GM19023 (cell line): ENCODE data around the gene KIF16B.

Experiments used
- ATAC-seq: cut with Tn5 transposase; IDR thresholded peaks from one replicate; pipeline ENCODE4 v1.9.1; 2021; ENCODE audit warnings: mild to moderate bottlenecking, moderate library complexity; ENCODE audit not compliant: unreplicated experiment

Gene KIF16B

DNA sequence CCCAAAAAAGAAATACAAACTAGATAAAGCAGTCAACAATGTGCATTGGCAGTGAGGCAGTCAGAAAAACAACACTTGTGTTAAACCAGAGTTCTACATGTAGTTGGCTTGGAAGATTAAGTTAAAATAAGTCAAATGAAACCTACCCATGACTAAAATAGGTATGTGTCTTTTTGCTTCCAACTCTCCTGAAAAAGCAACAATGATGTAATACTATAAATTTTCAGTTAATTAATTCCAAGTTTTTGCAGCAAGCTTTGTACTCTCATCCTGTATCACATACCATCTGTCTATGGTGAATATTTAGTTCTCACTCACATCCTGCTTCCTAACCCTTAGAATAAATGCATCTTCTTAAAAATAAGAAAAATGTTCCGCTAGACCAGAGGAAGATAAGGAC is 261.5 kb downstream of the KIF16B start:
- no peak for ATAC-seq

DNA sequence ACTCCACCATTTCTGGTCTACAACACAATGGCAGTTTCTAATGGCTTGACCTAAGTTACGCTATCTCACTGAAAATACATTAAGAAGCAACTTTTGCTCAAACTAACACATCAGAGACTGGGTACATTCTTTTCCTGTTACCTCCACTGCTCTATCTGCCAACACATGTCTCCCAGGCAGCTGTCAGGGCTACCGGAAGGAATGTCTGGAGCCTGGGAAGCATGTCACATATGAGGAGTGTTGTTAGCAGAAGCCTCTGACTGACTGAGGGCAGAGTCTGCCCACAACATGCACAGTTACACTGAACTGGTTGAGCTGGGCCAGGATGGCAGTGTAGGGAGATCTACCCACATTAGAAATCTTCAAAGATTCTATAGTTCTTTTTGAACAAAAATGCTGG is 264.5 kb downstream of the KIF16B start:
- ATAC-seq = no peak

DNA sequence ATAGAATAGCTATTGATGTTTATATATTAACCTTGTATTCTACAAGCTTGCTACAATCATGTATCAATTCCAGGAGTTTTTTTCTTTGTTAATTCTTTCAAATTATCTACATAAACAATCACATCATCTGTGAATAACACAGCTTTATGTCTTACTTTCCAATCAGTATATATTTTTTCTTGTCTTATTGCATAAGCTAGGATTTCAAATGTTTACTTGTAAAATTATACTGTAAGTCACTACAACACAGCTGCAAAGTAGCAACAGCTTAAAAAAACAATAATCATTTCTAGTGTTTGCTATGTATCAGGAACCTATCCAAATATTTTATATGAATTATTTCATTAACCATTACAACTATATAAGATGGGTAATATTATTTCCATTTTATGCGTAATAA is 270.4 kb downstream of the KIF16B start:
- no peak for ATAC-seq

DNA sequence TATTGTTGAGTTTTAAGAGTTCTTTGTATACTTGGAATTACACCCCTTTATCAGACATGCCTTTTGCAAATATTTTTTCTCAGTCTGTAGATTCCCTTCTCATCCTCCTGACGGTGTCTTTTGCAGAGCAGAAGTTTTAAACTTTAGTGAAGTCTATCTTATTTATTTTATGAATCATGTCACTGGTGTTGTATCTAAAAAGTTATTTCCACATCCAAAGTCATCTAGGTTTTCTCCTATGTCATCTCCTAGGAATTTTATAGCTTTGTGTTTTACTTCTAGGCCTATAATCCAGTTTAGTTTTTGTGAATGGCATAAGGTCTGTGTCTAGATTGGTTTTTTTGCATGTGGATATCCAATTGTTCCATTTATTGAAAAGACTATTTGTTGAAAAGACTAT is 271.3 kb downstream of the KIF16B start:
- ATAC-seq = no peak

DNA sequence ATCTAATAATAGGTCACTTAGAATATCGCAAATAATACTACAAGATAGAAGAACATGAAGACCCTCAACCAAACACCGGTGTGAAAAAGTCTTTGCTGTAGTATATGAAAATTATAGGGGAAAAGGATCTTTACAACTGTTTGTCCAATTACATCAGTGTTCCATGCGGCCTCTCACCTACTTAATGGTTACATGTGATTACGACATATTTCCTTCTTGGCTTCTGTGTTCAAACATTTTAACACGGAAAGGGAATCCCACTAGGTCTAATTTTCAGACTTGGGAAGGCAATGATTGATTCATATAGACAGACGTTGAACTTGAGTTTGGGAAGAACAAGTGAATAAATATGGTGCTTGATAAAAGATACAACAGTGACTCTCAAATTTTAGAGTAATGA is 273.4 kb downstream of the KIF16B start:
- no peak for ATAC-seq

DNA sequence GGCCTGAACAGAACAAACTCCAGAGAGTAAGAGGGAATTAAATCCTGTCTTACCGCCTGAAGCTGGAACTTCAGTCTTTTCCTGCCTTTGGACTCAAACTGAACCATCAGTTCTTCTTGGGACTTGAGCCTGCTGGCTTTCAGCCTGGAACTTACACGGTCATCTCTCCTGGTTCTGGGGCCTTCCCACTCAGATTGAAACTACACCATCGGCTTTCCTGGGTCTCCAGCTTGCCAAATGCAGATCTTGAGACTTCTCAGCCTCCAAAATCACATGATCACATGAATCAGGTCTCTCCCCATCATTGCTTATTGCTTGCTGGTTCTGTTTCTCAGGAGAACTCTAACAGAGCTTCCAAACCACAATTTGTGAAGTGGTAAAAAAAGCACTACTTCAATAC is 276.3 kb downstream of the KIF16B start:
- ATAC-seq = no peak

DNA sequence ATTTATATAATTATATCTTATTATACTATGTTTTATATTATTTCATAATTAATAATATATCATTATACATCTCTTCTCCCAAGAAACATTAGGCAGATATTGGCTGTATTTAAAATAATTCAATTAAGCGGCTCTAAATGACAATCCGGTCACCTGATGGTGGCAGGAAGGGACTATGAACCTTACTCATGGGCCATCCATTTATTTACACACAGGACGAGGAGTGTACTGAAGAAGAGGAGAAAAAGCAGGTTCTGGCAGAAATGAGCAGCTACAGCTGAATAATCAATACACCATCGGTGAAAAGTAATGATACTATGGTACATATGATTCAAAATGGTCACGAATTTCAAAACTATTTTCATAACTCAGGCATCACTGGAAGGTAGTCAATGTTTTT is 277.7 kb downstream of the KIF16B start:
- ATAC-seq = no peak

DNA sequence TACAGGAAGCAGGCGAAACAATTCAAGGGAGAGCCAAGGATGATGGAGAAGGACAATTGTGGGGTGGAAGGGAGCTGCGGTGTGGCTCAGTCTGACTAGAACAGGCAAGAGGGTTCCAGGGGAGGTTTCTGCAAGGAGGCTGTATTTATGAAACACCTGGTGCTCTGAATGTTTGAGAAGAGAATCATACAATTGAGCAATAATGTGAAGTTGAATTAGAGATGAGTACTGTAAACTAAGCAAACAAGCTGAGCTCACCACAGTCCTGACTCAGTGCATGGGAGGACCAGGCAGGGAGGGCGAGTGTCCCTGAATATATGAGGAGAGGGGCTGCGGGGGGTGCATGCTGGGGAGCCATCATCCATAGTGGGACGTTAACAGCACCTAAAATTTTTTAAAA is 279.7 kb downstream of the KIF16B start:
- no peak for ATAC-seq

DNA sequence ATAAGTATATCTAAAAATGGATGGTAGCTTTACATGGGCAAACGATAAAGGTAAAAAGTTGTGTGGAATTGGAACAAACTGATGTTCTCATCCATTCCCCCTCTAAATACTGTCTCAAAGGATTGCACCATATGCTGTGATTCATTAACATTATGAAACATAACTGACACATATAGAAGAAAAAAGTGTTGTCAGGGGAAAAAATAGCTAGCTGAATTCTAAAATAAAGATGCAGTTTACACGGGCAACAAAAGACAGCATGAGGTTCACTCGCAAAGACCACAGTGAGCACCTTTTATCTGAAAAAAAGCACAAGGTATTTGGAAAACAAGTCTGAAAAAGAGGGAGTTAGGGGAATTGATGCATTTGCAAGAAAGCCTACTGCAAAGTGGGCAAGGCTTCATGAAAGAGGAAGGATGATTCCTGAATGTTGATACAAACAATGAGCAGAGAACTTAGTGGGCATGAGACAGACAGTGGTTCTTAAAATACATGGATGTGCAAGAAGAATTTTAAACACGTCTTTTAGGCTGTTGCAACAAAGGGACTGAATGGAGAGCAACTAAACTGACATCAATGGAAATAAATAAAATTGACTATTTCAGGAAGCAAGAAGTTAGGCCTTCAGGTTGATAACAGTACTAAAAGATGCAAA is 280.9 kb downstream of the KIF16B start:
- ATAC-seq = no peak

DNA sequence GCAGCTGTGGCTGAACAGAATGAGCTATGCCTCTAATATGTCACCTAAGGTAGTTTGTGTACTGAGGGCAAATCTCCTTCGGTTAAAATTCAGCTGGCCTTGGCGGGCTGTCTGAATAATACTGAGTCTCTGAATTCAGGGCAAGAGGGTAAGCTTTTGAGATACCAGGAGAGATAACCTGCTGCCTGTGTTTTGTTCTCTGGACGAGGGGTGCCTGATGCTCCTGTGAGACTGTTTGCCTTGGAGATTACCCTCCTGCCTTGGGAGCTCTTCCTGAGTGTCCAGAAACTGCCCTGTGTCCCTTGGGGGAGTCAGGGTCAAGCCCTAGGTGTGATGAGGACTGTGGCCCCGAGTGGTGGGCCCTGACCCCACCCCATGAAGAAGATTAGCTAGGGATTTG is 282.9 kb downstream of the KIF16B start:
- no peak for ATAC-seq

DNA sequence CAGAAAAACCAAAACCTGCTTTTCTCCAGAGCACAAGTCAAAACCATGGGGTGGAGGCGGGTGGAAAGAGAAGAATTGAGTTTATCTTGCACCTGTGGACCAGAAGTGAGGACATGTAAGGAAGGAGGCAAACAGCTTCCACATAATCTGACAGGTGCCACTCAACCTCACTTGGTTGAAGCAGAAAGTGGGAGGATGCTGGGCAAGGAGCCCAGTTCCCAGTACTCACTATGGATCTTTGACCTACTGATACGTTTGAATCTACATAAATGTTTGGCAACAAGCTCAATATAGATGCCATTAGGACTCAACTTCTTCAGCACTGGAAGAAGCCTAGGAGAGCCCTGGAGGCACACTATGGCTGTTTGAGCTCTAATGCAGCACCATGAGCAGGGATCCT is 285.5 kb downstream of the KIF16B start:
- no peak for ATAC-seq

DNA sequence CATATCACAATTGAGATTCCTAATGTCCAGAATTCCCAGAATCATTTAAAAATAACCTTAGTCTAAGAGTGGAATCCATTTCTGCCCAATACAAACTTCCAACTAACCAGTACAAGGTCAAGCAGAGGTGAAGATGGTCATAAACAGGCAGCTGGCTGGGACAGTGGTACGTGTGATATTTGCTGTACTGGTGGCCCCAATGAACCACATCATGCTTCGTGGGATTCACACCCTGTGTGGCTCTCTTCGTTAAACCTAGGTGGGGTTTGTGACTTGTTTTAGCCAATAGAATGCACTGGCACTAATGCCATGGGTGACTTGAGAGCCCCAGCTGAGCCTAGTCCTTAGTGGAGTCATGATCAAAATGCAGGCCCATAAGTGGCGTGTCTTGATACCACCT is 286.6 kb downstream of the KIF16B start:
- ATAC-seq = no peak

DNA sequence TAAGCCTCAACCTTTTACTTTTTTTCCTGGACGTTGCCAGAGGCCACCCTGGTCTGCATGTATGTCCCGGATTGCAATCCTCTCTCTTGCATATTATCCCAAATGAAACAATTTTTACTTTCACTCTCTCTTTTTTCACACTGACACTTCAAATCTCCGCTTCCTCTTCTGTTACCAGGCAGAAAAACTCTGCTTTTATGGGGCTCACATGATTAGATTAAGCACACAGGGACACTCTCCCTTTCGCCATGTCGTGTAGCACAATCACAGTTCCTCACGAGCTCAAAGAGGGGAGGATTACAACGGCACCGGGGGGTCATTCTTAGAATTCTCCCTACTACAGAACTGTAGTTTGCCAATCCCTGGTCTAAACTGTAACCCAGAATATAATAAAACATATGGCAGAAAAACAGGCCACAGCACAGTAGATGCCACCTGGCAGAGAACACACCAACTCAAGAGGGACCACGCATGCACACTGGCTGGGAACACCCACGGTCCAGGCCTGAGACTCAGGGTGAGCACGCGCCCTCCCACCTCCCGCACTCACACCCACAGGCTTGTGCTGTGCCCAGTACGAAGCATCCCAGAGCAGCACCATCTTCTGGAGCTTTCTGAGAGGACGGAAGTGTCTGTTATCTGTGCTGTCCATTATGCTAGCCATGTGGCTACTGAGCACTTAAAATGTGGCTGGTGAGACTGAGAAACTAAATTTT is 288.7 kb downstream of the KIF16B start:
- no peak for ATAC-seq

DNA sequence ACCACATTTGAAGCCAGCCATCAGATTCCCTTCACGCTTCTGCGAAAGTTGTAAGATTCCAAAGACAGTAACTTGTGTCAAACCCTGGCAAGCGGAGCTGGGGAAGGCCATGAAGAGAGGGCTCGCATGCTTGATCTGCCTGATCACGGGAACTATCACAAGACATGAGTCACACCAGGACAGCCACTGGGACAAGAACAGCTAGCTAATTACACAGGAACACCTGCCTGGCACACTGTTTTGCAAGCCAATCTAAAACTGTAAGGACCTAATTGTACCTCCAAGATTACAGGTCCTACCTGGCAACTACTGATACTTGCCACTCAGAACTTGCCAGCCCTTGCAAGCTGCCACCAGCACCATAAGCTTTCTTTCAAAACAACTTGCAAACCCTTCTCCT is 289.3 kb downstream of the KIF16B start:
- no peak for ATAC-seq

DNA sequence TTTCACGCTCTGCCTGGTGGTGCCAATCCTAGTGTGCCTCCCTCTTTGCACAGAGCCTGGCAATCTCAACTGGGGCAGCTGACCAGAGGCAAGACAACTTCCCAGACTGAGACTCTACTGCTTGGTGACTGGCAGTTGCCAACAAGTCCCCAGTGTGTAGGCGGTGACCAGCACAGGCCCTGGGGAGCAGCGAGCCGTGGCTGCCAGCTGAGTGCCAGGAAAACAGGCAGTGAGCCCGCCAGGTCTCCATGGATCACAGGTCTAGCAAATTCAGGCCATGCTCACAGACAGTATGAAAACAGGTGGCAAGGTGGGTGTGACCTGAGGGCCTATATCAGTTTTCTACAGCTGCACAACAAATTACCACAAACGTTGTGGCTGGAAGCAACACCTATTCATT is 289.9 kb downstream of the KIF16B start:
- no peak for ATAC-seq

DNA sequence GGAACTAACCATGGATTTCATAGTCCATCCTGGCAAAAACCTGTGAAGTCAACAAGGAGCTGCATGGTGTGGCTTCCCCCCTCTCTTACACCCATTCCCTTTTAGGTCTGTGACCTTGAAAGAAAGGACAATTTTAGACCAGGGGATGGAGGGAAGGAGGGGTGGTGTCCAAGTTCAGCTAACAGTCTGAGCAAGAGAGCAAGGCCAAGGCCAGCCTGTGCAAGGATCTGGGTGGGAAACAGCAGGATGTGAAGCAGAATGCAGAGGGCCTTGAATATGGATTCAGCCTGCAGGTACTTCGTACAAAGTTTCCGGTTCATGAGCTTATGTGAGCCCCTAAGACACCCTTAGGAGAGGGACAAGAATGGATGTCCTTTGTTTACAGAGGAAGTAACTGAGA is 293.0 kb downstream of the KIF16B start:
- no peak for ATAC-seq

DNA sequence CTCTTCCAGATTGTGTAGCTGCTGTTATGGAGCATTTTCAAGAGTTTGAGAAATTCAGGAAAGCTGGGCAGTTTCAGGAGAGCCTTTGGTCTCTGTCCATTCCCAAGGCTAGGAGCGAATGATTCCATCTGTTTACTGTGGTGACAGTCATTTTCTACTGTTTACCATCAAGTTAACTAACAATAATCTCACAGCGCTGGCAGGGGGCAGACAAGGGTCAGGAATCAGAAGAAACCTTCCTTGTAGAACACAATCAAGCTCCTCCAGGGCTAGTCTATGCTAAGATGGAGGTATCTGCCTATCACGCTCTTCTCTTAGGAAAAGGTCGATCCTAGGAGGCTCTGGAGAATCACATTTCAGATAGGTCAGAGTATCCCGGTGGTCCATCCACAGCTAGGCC is 293.9 kb downstream of the KIF16B start:
- ATAC-seq = no peak

DNA sequence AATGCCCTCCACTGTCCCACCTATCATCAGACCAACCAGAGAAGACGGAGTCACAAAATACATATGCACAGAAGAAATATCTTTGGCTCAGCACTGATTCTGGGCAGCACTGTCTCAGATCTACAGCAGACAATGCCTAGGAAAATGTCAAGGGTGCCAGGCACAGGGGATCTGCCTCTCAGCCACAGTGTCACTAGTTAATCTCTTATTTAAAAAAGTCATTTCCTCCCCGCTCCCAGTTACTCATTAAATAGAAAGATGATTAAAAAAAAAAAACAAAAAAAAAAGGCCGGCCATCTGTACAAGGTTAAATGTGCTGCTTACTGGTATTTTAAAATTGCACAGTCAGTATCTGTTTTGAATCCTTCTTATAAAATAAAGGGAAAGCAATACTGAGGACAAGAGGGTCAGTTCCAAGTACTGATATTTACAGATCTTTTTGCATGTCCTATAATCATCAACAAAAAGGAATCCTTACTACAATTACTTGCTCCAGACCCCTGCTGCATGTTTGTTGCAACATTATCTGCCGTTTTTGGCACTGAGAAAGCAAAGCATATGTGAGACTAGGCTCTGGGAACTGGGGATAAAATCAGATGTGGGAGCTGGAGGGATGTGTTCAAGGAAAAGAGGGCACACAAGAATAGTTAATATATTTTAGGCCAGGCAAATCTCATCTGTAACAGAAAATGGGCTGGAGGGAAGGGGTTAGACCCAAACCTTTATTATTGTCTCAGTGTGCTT is 299.3 kb downstream of the KIF16B start:
- no peak for ATAC-seq

DNA sequence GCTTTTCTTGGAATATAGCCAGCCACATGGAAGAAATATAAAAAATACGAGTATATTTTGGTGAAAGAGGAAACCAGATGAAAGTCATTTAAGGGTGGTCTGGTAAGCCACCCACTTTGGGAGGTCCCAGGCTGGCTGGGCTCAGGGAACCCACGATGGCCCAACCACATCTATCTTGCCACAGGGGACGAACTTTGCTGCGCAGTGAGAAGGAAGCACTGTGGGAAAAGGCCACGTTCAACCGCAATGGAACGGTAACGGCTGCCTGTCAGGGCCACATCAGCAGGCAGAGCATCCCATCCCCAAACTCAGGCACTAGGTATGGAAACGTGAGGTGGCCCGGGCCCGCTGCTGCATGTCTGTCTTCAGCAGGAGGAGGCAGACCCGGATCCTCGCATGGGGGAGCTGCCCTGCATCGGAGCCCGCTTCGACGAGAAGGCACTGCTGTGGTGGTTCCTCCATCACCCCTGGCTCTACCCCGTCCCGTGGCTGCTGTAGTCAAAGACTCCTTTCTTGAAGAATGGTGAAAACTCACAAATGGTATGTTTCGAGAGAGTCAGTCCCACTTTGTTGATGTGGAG is 300.4 kb downstream of the KIF16B start:
- no peak for ATAC-seq

DNA sequence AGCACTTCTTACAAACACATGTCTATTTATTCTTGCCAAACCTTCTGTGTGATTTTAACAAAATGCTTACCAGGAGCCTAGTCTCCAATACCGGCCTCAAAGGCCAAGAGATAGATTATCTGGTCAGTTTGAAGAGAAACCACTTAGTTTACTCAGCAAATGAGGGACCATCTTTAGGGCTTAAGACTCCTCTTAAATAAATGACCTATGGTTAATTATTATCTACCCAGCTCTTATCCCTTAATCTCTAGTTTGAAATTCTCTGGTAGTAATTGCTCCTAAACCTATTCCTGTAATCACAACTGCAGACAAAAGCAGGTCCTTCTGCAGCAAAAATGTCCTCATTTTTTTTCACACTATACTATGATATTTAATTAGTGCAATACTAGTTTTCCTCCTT is 301.8 kb downstream of the KIF16B start:
- no peak for ATAC-seq

DNA sequence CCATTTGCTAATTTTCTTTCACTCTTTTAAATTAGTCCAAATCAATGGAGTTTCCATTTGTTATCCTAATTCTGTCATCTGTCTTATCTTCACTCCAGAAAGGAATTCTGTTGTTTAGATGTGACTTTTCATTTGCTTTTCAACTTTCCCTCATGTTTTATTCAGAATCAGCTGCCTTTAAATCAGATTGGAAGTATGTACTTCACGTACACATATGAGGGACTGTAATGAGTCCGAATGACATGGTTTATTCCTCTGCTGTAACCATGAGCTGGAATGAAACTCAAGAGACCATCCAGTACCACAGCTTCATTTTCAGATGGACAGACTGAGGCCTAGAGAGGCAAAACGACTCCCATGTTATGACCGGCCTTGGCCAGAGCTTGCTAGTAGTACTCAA is 302.3 kb downstream of the KIF16B start:
- ATAC-seq = no peak
